Measurements from ENCODE around the gene RAPGEF4. TPM values are rescaled to one million over a fixed set of nuclear protein-coding genes. Genes with fewer than 3 reads are reported as not detected.

Gene RAPGEF4
- total RNA-seq, 3 donors from 2014 or later = 1.2 to 2.8 (median 2.2) TPM

DNA sequence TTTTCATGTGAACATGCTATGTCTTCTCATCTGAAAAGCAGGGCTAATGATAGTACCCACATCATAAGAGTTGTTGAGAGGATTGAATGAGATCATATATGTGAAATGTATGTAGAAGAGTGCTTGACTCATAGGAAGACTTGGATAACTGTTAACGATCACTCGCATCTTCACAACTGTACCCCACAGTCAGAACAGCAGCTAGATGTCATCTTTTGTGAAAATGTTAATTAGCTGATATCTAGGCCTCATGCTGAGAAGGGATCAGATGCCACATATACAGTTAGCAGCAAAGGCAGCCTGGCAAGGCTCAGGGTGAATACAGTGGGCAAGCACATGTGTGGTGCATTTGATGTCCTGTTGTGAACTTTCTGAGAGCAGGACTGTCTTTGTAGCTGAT lies 364.2 kb downstream of the RAPGEF4 start:
- no peaks in the 10 kb centered on the region for H3K36me3 ChIP-seq (ENCODE audit: low read depth)
- DNase-seq (no peak), ATAC-seq (no peak)
- intact Hi-C loops (cut with DNase I, micrococcal nuclease) = no loop called here
- no peaks in the 10 kb centered on the region for H3K9me3 ChIP-seq
- TF ChIP-seq, protein P1, sequence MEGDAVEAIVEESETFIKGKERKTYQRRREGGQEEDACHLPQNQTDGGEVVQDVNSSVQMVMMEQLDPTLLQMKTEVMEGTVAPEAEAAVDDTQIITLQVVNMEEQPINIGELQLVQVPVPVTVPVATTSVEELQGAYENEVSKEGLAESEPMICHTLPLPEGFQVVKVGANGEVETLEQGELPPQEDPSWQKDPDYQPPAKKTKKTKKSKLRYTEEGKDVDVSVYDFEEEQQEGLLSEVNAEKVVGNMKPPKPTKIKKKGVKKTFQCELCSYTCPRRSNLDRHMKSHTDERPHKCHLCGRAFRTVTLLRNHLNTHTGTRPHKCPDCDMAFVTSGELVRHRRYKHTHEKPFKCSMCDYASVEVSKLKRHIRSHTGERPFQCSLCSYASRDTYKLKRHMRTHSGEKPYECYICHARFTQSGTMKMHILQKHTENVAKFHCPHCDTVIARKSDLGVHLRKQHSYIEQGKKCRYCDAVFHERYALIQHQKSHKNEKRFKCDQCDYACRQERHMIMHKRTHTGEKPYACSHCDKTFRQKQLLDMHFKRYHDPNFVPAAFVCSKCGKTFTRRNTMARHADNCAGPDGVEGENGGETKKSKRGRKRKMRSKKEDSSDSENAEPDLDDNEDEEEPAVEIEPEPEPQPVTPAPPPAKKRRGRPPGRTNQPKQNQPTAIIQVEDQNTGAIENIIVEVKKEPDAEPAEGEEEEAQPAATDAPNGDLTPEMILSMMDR (IDR thresholded peaks at IDR 0.05) = no peak
- no peaks in the 10 kb centered on the region for H3K4me1 ChIP-seq (ENCODE audit: low read depth)
- H3K4me3 ChIP-seq = no peak overlapping the region

DNA sequence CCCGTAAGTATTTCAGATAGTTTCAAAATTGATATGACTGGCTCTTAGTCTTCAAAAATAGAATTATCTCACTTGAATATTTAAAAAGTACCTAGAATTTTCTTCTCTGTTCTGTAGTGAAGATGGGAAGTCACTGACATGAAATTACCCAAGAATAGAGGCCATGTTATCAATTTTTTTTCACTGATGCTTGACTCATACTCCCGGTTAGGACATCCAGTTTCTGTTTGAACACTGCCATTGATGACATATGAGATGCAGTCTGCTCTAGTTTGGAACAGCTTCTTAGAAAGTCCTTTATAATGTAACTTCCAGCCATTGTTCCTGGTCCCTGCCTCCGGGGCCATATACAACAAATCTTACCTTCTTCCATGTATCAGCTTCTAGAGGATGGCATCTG lies 366.0 kb downstream of the RAPGEF4 start:
- ATAC-seq (no peak), DNase-seq (no peak)
- Histone ChIP-seq H3K9me3 (no peaks in the 10 kb centered on the region), H3K4me1 (ENCODE audit: low read depth) (no peaks in the 10 kb centered on the region), H3K4me3 (no peak overlapping the region), H3K36me3 (ENCODE audit: low read depth) (no peaks in the 10 kb centered on the region)
- TF ChIP-seq, protein P1 (IDR thresholded peaks at IDR 0.05) = no peak
- intact Hi-C loops (cut with DNase I, micrococcal nuclease) = no loop called here

Other genes with a start within 250 kb of the RAPGEF4 start
- gene PDK1, start 179.8 kb upstream of the RAPGEF4 start, total RNA-seq = 10 to 100 TPM; 11.6 to 16.5 (median 14.7) TPM

Data from mucosa of descending colon (tissue), 3 donors.